K562 (cell line): ENCODE results near the gene PPP1R16B. TPM values are rescaled to one million over a fixed set of nuclear protein-coding genes. Genes with fewer than 3 reads are reported as not detected.

ENCODE experiments used
- ATAC-seq: fragments of 200-7000 bp; cut with Tn5 transposase; 3 replicates; pipeline ENCODE4 v1.9.1; 2020; ENCODE audit warnings: moderate library complexity
- BruUV-seq: library from RNA; stranded (reverse); fragments of 400-500 nt; replicated peaks from 2 replicates; lab custom pipeline; 2021; lab: Mats Ljungman, UMichigan
- CTCF ChIA-PET: fragments of 300-600 bp; formaldehyde crosslinking; extraction: SDS; loops from one replicate; lab custom pipeline; 2021; ENCODE audit warnings: low intra/inter-chr PET ratio; lab: Yijun Ruan, JAX
- POLR2A ChIA-PET: fragments of 300-600, 350-650 bp; sonication (Branson Sonifier 250); formaldehyde crosslinking; extraction: SDS; loops from one replicate; lab custom pipeline; 2021; ENCODE audit warnings: antibody characterized with exemption, inconsistent platforms; lab: Yijun Ruan, JAX
- DNase-seq, 4 experiments: peaks; one replicate each; pipeline versions ENCODE4 v3.0.0 to v3.0.0-alpha.2; 2011 to 2018; ENCODE audit warnings: low spot score in 3 of 4, mixed read lengths in 3 of 4; ENCODE audit errors: extremely low read depth in 1 of 4
- FAIRE-seq: peaks from 2 replicates; lab custom pipeline; 2011; peaks lifted over from hg19 to GRCh38; lab: Jason Lieb, UNC
- H2AFZ ChIP-seq: 2 replicates; pipeline ENCODE4 v1.6.0; 2011; ENCODE audit warnings: low read depth, low read length, control low read depth, inconsistent platforms
- H3K27ac ChIP-seq: fragments of 200-600 bp; 3 replicates; pipeline ENCODE4 v1.8.0; 2011; ENCODE audit warnings: low read depth, mild to moderate bottlenecking, control low read depth, inconsistent platforms, low read length, moderate library complexity, mixed read lengths; ENCODE audit errors: extremely low read depth
- H3K27me3 ChIP-seq, 2 experiments: fragments of 300-600 bp in 1 of 2; 2 replicates in 1 of 2; 3 replicates in 1 of 2; pipeline versions ENCODE4 v1.6.0 to v1.8.0; 2011; ENCODE audit warnings: inconsistent platforms in 2 of 2, low read length in 2 of 2, mild to moderate bottlenecking in 1 of 2, mixed read lengths in 1 of 2, moderate library complexity in 1 of 2; ENCODE audit not compliant: control insufficient read depth in 2 of 2, insufficient read depth in 2 of 2
- H3K36me3 ChIP-seq: fragments of 300-600 bp; 3 replicates; pipeline ENCODE4 v1.8.0; 2011; ENCODE audit warnings: mild to moderate bottlenecking, low read length, inconsistent platforms; ENCODE audit not compliant: control insufficient read depth, insufficient read depth
- H3K4me1 ChIP-seq, 2 experiments: fragments of 200-600 bp in 1 of 2; replicated peaks in 1 of 2; 2 replicates in 1 of 2; 3 replicates in 1 of 2; pipeline versions ENCODE4 v1.5.1 to v1.8.0; 2011; ENCODE audit warnings: inconsistent platforms in 2 of 2, low read length in 2 of 2, mild to moderate bottlenecking in 1 of 2, mixed read lengths in 1 of 2, moderate library complexity in 1 of 2; ENCODE audit not compliant: control insufficient read depth in 2 of 2, insufficient read depth in 2 of 2
- H3K4me2 ChIP-seq: 2 replicates; pipeline ENCODE4 v1.6.1; 2011; ENCODE audit warnings: low read length, control low read depth, inconsistent platforms, mixed read lengths; ENCODE audit not compliant: insufficient read depth
- H3K4me3 ChIP-seq: fragments of 200-600 bp; sonication (generic), shearing (Covaris generic); 2 replicates; pipeline ENCODE4 v1.5.1; 2016; ENCODE audit warnings: control low read depth, inconsistent platforms
- H3K79me2 ChIP-seq: fragments of 200-600 bp; 3 replicates; pipeline ENCODE4 v1.8.0; 2011; ENCODE audit warnings: low read length, inconsistent platforms; ENCODE audit not compliant: control insufficient read depth, insufficient read depth
- H3K9ac ChIP-seq, 2 experiments: 2 replicates each; pipeline versions ENCODE4 v1.6.0 to v1.6.1; 2011; ENCODE audit warnings: low read depth in 2 of 2, low read length in 2 of 2, control low read depth in 1 of 2, inconsistent platforms in 1 of 2, mild to moderate bottlenecking in 1 of 2, mixed read lengths in 1 of 2; ENCODE audit not compliant: insufficient read depth in 1 of 2
- H3K9me1 ChIP-seq: one replicate; pipeline ENCODE4 v1.6.0; 2011; ENCODE audit warnings: inconsistent platforms, mild to moderate bottlenecking, low read length, moderate library complexity; ENCODE audit not compliant: control insufficient read depth, insufficient read depth
- H3K9me3 ChIP-seq: replicated peaks from 2 replicates; pipeline ENCODE4 v1.5.1; 2011; ENCODE audit warnings: low read depth, low read length, inconsistent platforms; ENCODE audit not compliant: control insufficient read depth, insufficient read depth
- H4K20me1 ChIP-seq: replicated peaks from 2 replicates; pipeline ENCODE4 v1.6.1; 2011; ENCODE audit warnings: low read length, inconsistent platforms, mixed read lengths; ENCODE audit not compliant: control insufficient read depth, insufficient read depth
- ETV1 ChIP-seq: fragments of 450-650 bp; conservative IDR thresholded peaks from 2 replicates; pipeline ENCODE4 v1.6.1; 2016; ENCODE audit warnings: missing genetic modification characterization, control low read depth, low read depth, missing compliant biosample characterization
- GTF2A2 ChIP-seq: IDR thresholded peaks from 2 replicates; pipeline ENCODE4 v1.6.1; 2016; ENCODE audit warnings: mild to moderate bottlenecking, missing genetic modification characterization, missing compliant biosample characterization
- HDAC2 ChIP-seq: fragments of 450-650 bp; IDR thresholded peaks from 2 replicates; pipeline ENCODE4 v1.6.1; 2016; ENCODE audit warnings: mild to moderate bottlenecking
- HNRNPK ChIP-seq: fragments of 200-400 bp; formaldehyde crosslinking; IDR thresholded peaks from one replicate; pipeline ENCODE4 v1.6.1; 2018; ENCODE audit warnings: mild to moderate bottlenecking, low read depth, low read length; ENCODE audit not compliant: poor library complexity, severe bottlenecking
- MCM3 ChIP-seq: fragments of 450-650 bp; IDR thresholded peaks from 2 replicates; pipeline ENCODE4 v1.6.1; 2016
- MIER1 ChIP-seq: fragments of 450-650 bp; IDR thresholded peaks from 2 replicates; pipeline ENCODE4 v1.6.1; 2016; ENCODE audit warnings: antibody characterized with exemption, mild to moderate bottlenecking, low read depth
- SREBF2 ChIP-seq: sonication (generic); formaldehyde crosslinking; IDR thresholded peaks from 2 replicates; pipeline ENCODE4 v1.4.0; 2020; ENCODE audit warnings: mild to moderate bottlenecking, missing genetic modification reagents
- TAF9B ChIP-seq: fragments of 450-650 bp; IDR thresholded peaks from 2 replicates; pipeline ENCODE4 v1.6.1; 2018; ENCODE audit warnings: mild to moderate bottlenecking; ENCODE audit not compliant: partially characterized antibody
- ZNF121 ChIP-seq: sonication (generic); formaldehyde crosslinking; conservative IDR thresholded peaks from 2 replicates; pipeline ENCODE4 v1.8.0; 2022; ENCODE audit warnings: missing genetic modification reagents
- WGBS: fragments of 100-300 bp; shearing (Covaris generic); methylation state at CpG from one replicate; pipeline ENCODE4 v1.1.6; 2016; ENCODE audit warnings: low coverage, mixed read lengths; ENCODE audit not compliant: insufficient coverage; ENCODE audit errors: missing lambda C conversion rate; 5-methylcytosine and 5-hydroxymethylcytosine counted together
- in situ Hi-C: fragments of 300-500 bp; cut with MboI; formaldehyde crosslinking; loops from 4 replicates; pipeline ENCODE4 v1.15.0; 2018; ENCODE audit warnings: inconsistent platforms, mixed read lengths
- intact Hi-C: fragments of 100-400 bp; cut with micrococcal nuclease; formaldehyde crosslinking; loops from 2 replicates; pipeline ENCODE4 v1.14.2; 2022
- polyA plus RNA-seq, 8 experiments: library from polyadenylated mRNA; depleted of rRNA in 4 of 8; stranded (reverse) in 5 of 8; unstranded in 3 of 8; fragments of >200 nt; fragmentation: Nextera tagmentation in 2 of 8; fragmentation: Illumina TruSeq in 1 of 8; extraction: Ambion mirVana in 2 of 8; extraction: Trizol in 1 of 8; gene quantifications; 2 replicates each; pipeline versions ENCODE4 v1.2.1 to v1.2.3, GENCODE V29; 2011 to 2014; ENCODE audit warnings: inconsistent platforms in 1 of 8, missing spikeins in 1 of 8
- total RNA-seq, 7 experiments: library from RNA; depleted of rRNA in 6 of 7; stranded (reverse); fragments of >200 nt in 6 of 7; fragmentation: Illumina TruSeq in 2 of 7; extraction: Trizol in 2 of 7; gene quantifications; 2 replicates each; pipeline versions ENCODE4 v1.2.1 to v1.2.3, GENCODE V29; 2011 to 2021; ENCODE audit warnings: low replicate concordance in 1 of 7
- TF ChIP-seq, protein P1 (sequence below): IDR thresholded peaks from 2 replicates; pipeline ENCODE4 v1.6.1; 2016; ENCODE audit warnings: missing genetic modification characterization, missing compliant biosample characterization
- TF ChIP-seq, protein P2 (sequence below): IDR thresholded peaks from 2 replicates; pipeline ENCODE4 v1.6.1; 2014; ENCODE audit warnings: antibody characterized with exemption

Gene PPP1R16B
- total and polyA plus RNA-seq, 9 of the 15 experiments (the other 6 are each of a cell fraction or from before 2014, with no cell fraction given) = 1.5 to 11.5 (median 6.8) TPM

DNA sequence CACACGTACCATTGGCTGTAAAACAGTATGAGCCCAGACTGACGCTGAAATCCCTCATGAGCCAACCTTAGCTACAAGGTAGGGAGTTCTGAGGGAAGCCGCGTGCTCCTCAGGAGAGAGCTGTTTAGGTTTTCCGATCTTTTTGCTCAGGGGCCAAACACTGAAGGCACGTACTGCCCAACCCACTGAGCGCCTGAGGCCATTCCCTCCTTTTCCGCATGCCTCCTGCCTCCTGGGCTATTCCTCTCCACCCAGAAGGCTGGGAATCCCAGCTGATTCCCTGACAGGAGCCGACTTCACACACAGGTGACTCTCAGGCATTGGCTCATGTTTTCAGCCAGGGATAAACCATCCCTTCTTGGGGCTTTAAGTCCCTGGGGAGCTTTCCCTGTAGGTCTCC lies 115.4 kb downstream of the PPP1R16B start (continued):
- no peak for TF ChIP-seq ETV1 (tag)
- no peak for TF ChIP-seq HNRNPK
- no peak for TF ChIP-seq TAF9B

DNA sequence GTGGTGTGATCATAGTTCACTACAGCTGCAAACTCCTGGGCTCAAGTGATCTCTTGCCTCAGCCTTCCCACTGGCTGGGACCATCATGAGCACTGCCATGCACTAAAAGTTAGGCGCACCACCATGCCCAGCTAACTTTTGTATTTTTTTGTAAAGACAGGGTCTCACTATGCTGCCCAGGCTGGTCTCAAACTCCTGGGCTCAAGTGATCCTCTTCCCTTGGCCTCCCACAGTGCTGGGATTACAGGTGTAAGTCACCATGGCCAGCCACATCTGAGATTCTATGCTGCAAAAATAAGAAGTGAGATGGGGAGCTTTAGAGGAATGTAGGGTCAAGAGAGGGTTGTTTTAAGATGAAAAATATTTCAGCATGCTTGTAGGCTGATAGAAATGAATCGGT lies 119.2 kb downstream of the PPP1R16B start:
- Histone ChIP-seq H3K9me3 (no peaks in the 10 kb centered on the region), H3K9me1 (no peaks in the 10 kb centered on the region), H3K79me2 (peaks cover 35% of the 10 kb centered on the region), H3K4me3 (no peak overlapping the region), H3K27ac (no peak overlapping the region), H3K9ac (no peak overlapping the region), H4K20me1 (peaks cover 15% of the 10 kb centered on the region)
- no peak for FAIRE-seq
- intact Hi-C loops = no loop called here
- BruUV-seq = no TSS peak
- CTCF ChIA-PET = interaction anchor here (3.0 kb wide), 1 partner anchor 124 kb away, joined by 25 read pairs; no protein-coding TSS in a partner anchor
- WGBS = 82% methylated on average over 2 of the region's 2 CpGs
- no peak for ATAC-seq
- TF ChIP-seq, protein P1, sequence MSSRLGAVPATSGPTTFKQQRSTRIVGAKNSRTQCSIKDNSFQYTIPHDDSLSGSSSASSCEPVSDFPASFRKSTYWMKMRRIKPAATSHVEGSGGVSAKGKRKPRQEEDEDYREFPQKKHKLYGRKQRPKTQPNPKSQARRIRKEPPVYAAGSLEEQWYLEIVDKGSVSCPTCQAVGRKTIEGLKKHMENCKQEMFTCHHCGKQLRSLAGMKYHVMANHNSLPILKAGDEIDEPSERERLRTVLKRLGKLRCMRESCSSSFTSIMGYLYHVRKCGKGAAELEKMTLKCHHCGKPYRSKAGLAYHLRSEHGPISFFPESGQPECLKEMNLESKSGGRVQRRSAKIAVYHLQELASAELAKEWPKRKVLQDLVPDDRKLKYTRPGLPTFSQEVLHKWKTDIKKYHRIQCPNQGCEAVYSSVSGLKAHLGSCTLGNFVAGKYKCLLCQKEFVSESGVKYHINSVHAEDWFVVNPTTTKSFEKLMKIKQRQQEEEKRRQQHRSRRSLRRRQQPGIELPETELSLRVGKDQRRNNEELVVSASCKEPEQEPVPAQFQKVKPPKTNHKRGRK (tag) = no peak
- TF ChIP-seq MIER1 (no peak), GTF2A2 (tag) (no peak), MCM3 (no peak), HDAC2 (no peak), SREBF2 (no peak), ZNF121 (peak; percentile 24; the same call in 1 of the 2 replicates)
- TF ChIP-seq, protein P2, sequence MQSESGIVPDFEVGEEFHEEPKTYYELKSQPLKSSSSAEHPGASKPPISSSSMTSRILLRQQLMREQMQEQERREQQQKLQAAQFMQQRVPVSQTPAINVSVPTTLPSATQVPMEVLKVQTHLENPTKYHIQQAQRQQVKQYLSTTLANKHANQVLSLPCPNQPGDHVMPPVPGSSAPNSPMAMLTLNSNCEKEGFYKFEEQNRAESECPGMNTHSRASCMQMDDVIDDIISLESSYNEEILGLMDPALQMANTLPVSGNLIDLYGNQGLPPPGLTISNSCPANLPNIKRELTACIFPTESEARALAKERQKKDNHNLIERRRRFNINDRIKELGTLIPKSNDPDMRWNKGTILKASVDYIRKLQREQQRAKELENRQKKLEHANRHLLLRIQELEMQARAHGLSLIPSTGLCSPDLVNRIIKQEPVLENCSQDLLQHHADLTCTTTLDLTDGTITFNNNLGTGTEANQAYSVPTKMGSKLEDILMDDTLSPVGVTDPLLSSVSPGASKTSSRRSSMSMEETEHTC = no peak
- TF ChIP-seq, all 486 proteins: peak for 1
- H2AFZ ChIP-seq = 0 out of 2 replicates have a peak overlapping the region, but pooled peaks have one; percentile 19
- peaks cover 0 to 16% of the 10 kb centered on the region in 2 experiments; a peak in 2 of 5 replicates for H3K27me3 ChIP-seq
- DNase-seq = no peak
- H3K4me1 ChIP-seq = peaks cover 6 to 14% of the 10 kb centered on the region in 2 experiments; a peak in 4 of 5 replicates
- in situ Hi-C loops = no loop called here
- POLR2A ChIA-PET = interaction anchor here (0.6 to 0.7 kb wide), 2 partner anchors 18 to 68 kb away, joined by 3 to 4 read pairs; no protein-coding TSS in a partner anchor
- peaks cover 25% of the 10 kb centered on the region for H3K36me3 ChIP-seq
- no peak overlapping the region for H3K4me2 ChIP-seq
